Natural killer cell treated with Interleukin-12 subunit alpha and Interleukin-12 subunit beta and Interleukin-15 and Interleukin-18, amount 100 ng/mL, for 72 hours (primary cell): ENCODE data around the gene HSPA2. TPM values are rescaled to one million over a fixed set of nuclear protein-coding genes. Genes with fewer than 3 reads are reported as not detected.

Experiments used
- ATAC-seq, 2 donors: fragments of 150-1000 bp; cut with Tn5 transposase in 1 of 2; sonication (Bioruptor Pico), chemical (Tn5 transposase) in 1 of 2; 2 replicates each; pipeline ENCODE4 v1.10.0; 2021
- DNase-seq: peaks from one replicate; pipeline ENCODE4 v3.0.0; 2022; ENCODE audit warnings: low spot score
- H3K27ac Mint-ChIP-seq, 2 donors: 1 replicate in 1 of 2; 2 replicates in 1 of 2; pipeline ENCODE4 v1.8.0; 2022; ENCODE audit warnings: mixed read lengths in 2 of 2, mild to moderate bottlenecking in 1 of 2, moderate library complexity in 1 of 2
- H3K27me3 Mint-ChIP-seq, 2 donors: 1 replicate in 1 of 2; 2 replicates in 1 of 2; pipeline ENCODE4 v1.8.0; 2022; ENCODE audit warnings: mixed read lengths in 2 of 2
- H3K36me3 Mint-ChIP-seq: one replicate; pipeline ENCODE4 v1.8.0; 2022; ENCODE audit warnings: mixed read lengths
- H3K4me1 Mint-ChIP-seq, 2 donors: 1 replicate in 1 of 2; 2 replicates in 1 of 2; pipeline ENCODE4 v1.8.0; 2022; ENCODE audit warnings: low read depth in 2 of 2, mixed read lengths in 2 of 2, mild to moderate bottlenecking in 1 of 2
- H3K4me3 Mint-ChIP-seq: one replicate; pipeline ENCODE4 v1.8.0; 2022; ENCODE audit warnings: mixed read lengths
- H3K9me3 Mint-ChIP-seq: 2 replicates; pipeline ENCODE4 v1.8.0; 2022; ENCODE audit warnings: mixed read lengths
- total RNA-seq, 2 donors: library from RNA; stranded (reverse); gene quantifications; one replicate each; pipeline ENCODE4 v1.2.3, GENCODE V29; 2022

HSPA2 gene
- total RNA-seq, 2 donors from 2014 or later: 5.7 to 12.5 TPM

DNA sequence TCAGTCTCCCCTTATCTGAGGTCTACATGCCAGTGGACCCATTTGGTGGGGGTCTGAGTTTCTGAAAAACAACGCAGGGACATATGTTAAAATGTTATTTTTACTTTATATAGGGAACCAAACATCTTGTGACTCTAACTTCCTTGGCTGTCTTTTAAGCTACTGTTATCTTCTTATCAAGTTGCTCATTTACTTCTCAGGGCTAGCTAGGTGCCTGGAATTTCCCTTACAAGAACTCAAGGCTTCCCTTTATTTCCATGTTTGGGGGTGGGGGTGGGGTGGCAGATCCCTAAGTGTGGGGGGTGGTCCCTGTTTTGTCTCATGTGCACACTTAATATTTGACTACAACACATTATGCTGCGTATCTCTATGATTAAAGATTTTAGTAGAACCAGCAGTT lies 40.8 kb downstream of the HSPA2 start:
- no peaks in the 10 kb centered on the region for H3K4me1 Mint-ChIP-seq
- ATAC-seq: no peak
- no peak for DNase-seq
- H3K27me3 Mint-ChIP-seq: no peaks in the 10 kb centered on the region
- no peak overlapping the region for H3K27ac Mint-ChIP-seq
- H3K9me3 Mint-ChIP-seq: no peaks in the 10 kb centered on the region
- H3K4me3 Mint-ChIP-seq: no peak overlapping the region
- no peaks in the 10 kb centered on the region for H3K36me3 Mint-ChIP-seq

DNA sequence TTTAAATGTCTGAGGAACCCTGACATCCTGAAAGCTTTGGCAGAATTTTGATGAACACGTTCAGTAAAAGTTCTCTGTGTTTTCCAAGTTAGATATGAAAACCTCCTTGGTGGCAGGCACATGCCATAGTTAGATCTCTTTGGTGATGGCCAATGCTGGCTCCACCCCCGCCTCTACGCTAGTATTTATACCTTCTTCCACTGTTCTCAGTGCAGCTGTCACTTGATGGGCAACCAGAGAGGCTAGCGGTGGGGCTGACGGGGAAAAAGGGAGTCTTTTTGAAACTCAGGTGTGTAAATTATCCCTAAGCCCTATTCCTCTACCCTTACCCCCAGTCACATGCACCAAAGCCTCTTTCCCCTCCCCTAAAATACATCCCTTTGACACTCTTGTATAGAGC lies 41.3 kb downstream of the HSPA2 start:
- DNase-seq: no peak

DNA sequence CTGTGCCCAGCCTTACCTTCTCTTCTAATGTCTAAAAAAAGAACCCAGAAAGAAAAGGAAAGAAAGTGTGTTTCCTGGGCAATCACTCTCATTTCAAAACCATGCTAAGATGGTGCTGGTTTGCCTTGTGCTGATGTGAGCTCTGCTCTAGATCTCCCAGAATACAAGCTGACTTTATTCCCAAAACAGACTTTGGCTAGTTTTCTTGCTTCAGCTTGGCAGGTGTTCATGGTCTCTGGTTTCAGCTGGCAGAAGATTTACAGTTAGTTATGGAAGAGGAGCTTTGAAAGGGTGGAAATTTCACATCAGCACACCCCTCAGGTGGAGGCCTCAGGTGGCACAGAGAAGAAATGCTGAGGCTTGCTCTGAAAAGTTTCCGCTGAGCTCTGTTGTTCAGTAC lies 43.6 kb downstream of the HSPA2 start:
- DNase-seq (no peak), ATAC-seq (no peak)
- H3K27ac Mint-ChIP-seq: no peak overlapping the region

More for the DNA sequence above, 41.3 kb downstream of the HSPA2 start:
- Mint-ChIP-seq H3K36me3 (no peaks in the 10 kb centered on the region), H3K4me1 (no peaks in the 10 kb centered on the region), H3K9me3 (no peaks in the 10 kb centered on the region), H3K27me3 (no peaks in the 10 kb centered on the region), H3K27ac (no peak overlapping the region), H3K4me3 (no peak overlapping the region)
- no peak for ATAC-seq

DNA sequence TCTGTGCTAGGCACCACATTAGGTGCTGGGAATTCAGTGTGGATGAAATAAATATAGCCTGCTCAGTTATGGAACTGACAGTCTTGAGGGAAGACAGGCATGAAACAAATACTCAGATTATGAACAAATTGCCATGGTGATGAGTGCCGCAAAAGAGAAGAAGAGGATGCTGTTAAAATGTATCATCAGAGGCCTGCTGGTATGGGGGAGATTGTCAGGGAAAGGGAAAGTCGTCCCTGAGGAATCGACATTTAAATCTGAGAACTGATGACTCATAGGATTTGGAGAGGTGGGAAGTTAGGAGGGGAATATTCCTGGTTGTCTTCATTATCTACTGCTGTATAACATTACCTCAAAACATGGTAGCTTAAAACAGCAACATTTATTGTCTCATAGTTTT lies 51.3 kb downstream of the HSPA2 start:
- ATAC-seq (no peak), DNase-seq (no peak)
- Mint-ChIP-seq H3K9me3 (no peaks in the 10 kb centered on the region), H3K36me3 (no peaks in the 10 kb centered on the region), H3K27ac (no peak overlapping the region), H3K4me3 (no peak overlapping the region), H3K4me1 (no peaks in the 10 kb centered on the region), H3K27me3 (peaks cover 0 to 3% of the 10 kb centered on the region in 2 donors)

More for the DNA sequence above, 43.6 kb downstream of the HSPA2 start:
- Mint-ChIP-seq H3K4me3 (no peak overlapping the region), H3K27me3 (no peaks in the 10 kb centered on the region), H3K4me1 (no peaks in the 10 kb centered on the region), H3K9me3 (no peaks in the 10 kb centered on the region), H3K36me3 (no peaks in the 10 kb centered on the region)

Other genes with a start within 250 kb of the HSPA2 start
- under 1 TPM in 1 of 2 donors, not detected in 1; 0.64 TPM for gene ESR2, start 246.4 kb upstream of the HSPA2 start, total RNA-seq
- gene MTHFD1, start 152.4 kb upstream of the HSPA2 start, total RNA-seq: 100 to 1,000 TPM; 165 to 297 TPM
- 1 to 10 TPM; 2.0 to 2.2 TPM for gene AKAP5, start 75.2 kb upstream of the HSPA2 start, total RNA-seq
- gene ZBTB25, start 36.9 kb upstream of the HSPA2 start, total RNA-seq: 10 to 100 TPM; 15.2 to 21.4 TPM
- 10 to 100 TPM; 42.5 to 46.8 TPM for gene ZBTB1, start 36.0 kb upstream of the HSPA2 start, total RNA-seq
- gene PPP1R36, start 9.2 kb downstream of the HSPA2 start, total RNA-seq: under 1 TPM in 1 of 2 donors, not detected in 1; 0.17 TPM
- 10 to 100 TPM; 17.1 to 30.3 TPM for gene PLEKHG3, start 163.7 kb downstream of the HSPA2 start, total RNA-seq